ENCODE data around the gene SNAPC2.

The SNAPC2 gene

GRCh38 chr19:7908078-7908699, 11.9 kb upstream of the SNAPC2 start:
- H3K79me2 ChIP-seq (ENCODE audit: low read length) = peaks cover 55% of the 10 kb centered on the region
- H3K4me2 ChIP-seq (ENCODE audit: low read depth, low read length) = no peak overlapping the region
- H3K27me3 ChIP-seq (replicated peaks; ENCODE audit: insufficient read depth, low read length) = no peaks in the 10 kb centered on the region
- no peaks in the 10 kb centered on the region for H3K9me3 ChIP-seq (replicated peaks; ENCODE audit: insufficient read depth, low read length)
- no peak overlapping the region for H3K27ac ChIP-seq (ENCODE audit: low read length)
- no peaks in the 10 kb centered on the region for H3F3A ChIP-seq (ENCODE audit: insufficient read depth, low read length)
- peaks cover 25% of the 10 kb centered on the region for H4K20me1 ChIP-seq (ENCODE audit: insufficient read depth, low read length)
- DNase-seq = no peak
- TF ChIP-seq CTCF (IDR thresholded peaks at IDR 0.05; ENCODE audit: low read length) = no peak
- no peak overlapping the region for H2AFZ ChIP-seq (ENCODE audit: low read length)
- no peak overlapping the region for H3K4me3 ChIP-seq (ENCODE audit: low read length)
- H3K9ac ChIP-seq (ENCODE audit: low read length) = no peak overlapping the region
- H3K4me1 ChIP-seq (ENCODE audit: low read length) = 0 out of 2 replicates have a peak, but pooled peaks cover 9% of the 10 kb centered on the region
- no peaks in the 10 kb centered on the region; the same call in 1 of the 2 replicates for H3K36me3 ChIP-seq (replicated peaks; ENCODE audit: insufficient read depth, low read length)
- no peaks in the 10 kb centered on the region for H3K9me2 ChIP-seq (replicated peaks; ENCODE audit: insufficient read depth, low read length)

- Histone ChIP-seq H3K9me2 (replicated peaks; ENCODE audit: insufficient read depth, low read length) (no peaks in the 10 kb centered on the region), H2AFZ (ENCODE audit: low read length) (no peak overlapping the region), H3K9ac (ENCODE audit: low read length) (no peak overlapping the region), H3K79me2 (ENCODE audit: low read length) (peaks cover 55% of the 10 kb centered on the region), H4K20me1 (ENCODE audit: insufficient read depth, low read length) (peaks cover 25% of the 10 kb centered on the region), H3K9me3 (replicated peaks; ENCODE audit: insufficient read depth, low read length) (no peaks in the 10 kb centered on the region), H3K4me2 (ENCODE audit: low read depth, low read length) (no peak overlapping the region), H3K27ac (ENCODE audit: low read length) (no peak overlapping the region), H3K36me3 (replicated peaks; ENCODE audit: insufficient read depth, low read length) (no peaks in the 10 kb centered on the region; the same call in 1 of the 2 replicates), H3K27me3 (replicated peaks; ENCODE audit: insufficient read depth, low read length) (no peaks in the 10 kb centered on the region), H3F3A (ENCODE audit: insufficient read depth, low read length) (no peaks in the 10 kb centered on the region), H3K4me1 (ENCODE audit: low read length) (0 out of 2 replicates have a peak, but pooled peaks cover 9% of the 10 kb centered on the region), H3K4me3 (ENCODE audit: low read length) (no peak overlapping the region)
- DNase-seq = no peak
- no peak for TF ChIP-seq EZH2 (optimal IDR thresholded peaks at IDR 0.05; ENCODE audit: low read depth, low read length)
- no peak for TF ChIP-seq CTCF (IDR thresholded peaks at IDR 0.05; ENCODE audit: low read length)
- no peak for TF ChIP-seq EZH2phosphoT487 (IDR thresholded peaks at IDR 0.05; ENCODE audit: low read length)
Observed at GRCh38 chr19:7908742-7909461, 11.2 kb upstream of the SNAPC2 start.

- H3K9ac ChIP-seq (ENCODE audit: low read length) = no peak overlapping the region
- no peaks in the 10 kb centered on the region for H3K9me2 ChIP-seq (replicated peaks; ENCODE audit: insufficient read depth, low read length)
- TF ChIP-seq EZH2phosphoT487 (IDR thresholded peaks at IDR 0.05; ENCODE audit: low read length) = no peak
- TF ChIP-seq EZH2 (optimal IDR thresholded peaks at IDR 0.05; ENCODE audit: low read depth, low read length) = no peak
- no peak for TF ChIP-seq CTCF (IDR thresholded peaks at IDR 0.05; ENCODE audit: low read length)
- H3K36me3 ChIP-seq (replicated peaks; ENCODE audit: insufficient read depth, low read length) = no peaks in the 10 kb centered on the region; the same call in 1 of the 2 replicates
- H3K79me2 ChIP-seq (ENCODE audit: low read length) = peaks cover 49% of the 10 kb centered on the region
- H2AFZ ChIP-seq (ENCODE audit: low read length) = no peak overlapping the region
- no peak overlapping the region for H3K4me3 ChIP-seq (ENCODE audit: low read length)
- H3K27ac ChIP-seq (ENCODE audit: low read length) = no peak overlapping the region
- H4K20me1 ChIP-seq (ENCODE audit: insufficient read depth, low read length) = peaks cover 22% of the 10 kb centered on the region
- no peak for DNase-seq
- no peaks in the 10 kb centered on the region for H3K9me3 ChIP-seq (replicated peaks; ENCODE audit: insufficient read depth, low read length)
- no peaks in the 10 kb centered on the region for H3F3A ChIP-seq (ENCODE audit: insufficient read depth, low read length)
- H3K27me3 ChIP-seq (replicated peaks; ENCODE audit: insufficient read depth, low read length) = no peaks in the 10 kb centered on the region
- H3K4me1 ChIP-seq (ENCODE audit: low read length) = 0 out of 2 replicates have a peak, but pooled peaks cover 8% of the 10 kb centered on the region
- H3K4me2 ChIP-seq (ENCODE audit: low read depth, low read length) = no peak overlapping the region
Observed at GRCh38 chr19:7909471-7910067, 10.6 kb upstream of the SNAPC2 start.
